Stimulated activated CD8-positive, alpha-beta memory T cell treated with anti-CD3 and anti-CD28 coated beads, Interleukin-7, amount 100 ng/mL, for 48 hours (primary cell): Measurements from ENCODE around the gene GRAMD4.
"Not testable (repeated sequence)": the region's sequence is repeated elsewhere in the genome, so short reads cannot be mapped to it uniquely, and the experiment has no call there.

Experiments
- DNase-seq, 2 donors: peaks; one replicate each; pipeline ENCODE4 v3.0.0-alpha.2; 2020; ENCODE audit warnings: low read depth in 1 of 2; ENCODE audit errors: extremely low read depth in 1 of 2

GRAMD4 gene

GRCh38 chr22:46634973-46635685, 14.9 kb downstream of the GRAMD4 start:
- DNase-seq, result not testable (repeated sequence)

- DNase-seq, result no peak
These were observed 15.6 kb downstream of the GRAMD4 start for GRCh38 chr22:46635756-46636155.

GRCh38 chr22:46636221-46637002, 16.2 kb downstream of the GRAMD4 start:
- DNase-seq, result no peak

- no peak for DNase-seq
These were observed 17.8 kb downstream of the GRAMD4 start for GRCh38 chr22:46637711-46638600.

- DNase-seq, result no peak
These were observed 18.6 kb downstream of the GRAMD4 start for GRCh38 chr22:46638601-46639431.

- DNase-seq, result no peak
These were observed 19.7 kb downstream of the GRAMD4 start for GRCh38 chr22:46639843-46640242.

GRCh38 chr22:46640293-46641055, 20.3 kb downstream of the GRAMD4 start:
- no peak for DNase-seq

GRCh38 chr22:46641811-46642266, 21.7 kb downstream of the GRAMD4 start:
- no peak for DNase-seq

- DNase-seq, result not testable (repeated sequence)
These were observed 22.8 kb downstream of the GRAMD4 start for GRCh38 chr22:46642840-46643480.

GRCh38 chr22:46646531-46647215, 26.5 kb downstream of the GRAMD4 start:
- no peak for DNase-seq

GRCh38 chr22:46648225-46648820, 28.1 kb downstream of the GRAMD4 start:
- not testable (repeated sequence) for DNase-seq

GRCh38 chr22:46649141-46650077, 29.2 kb downstream of the GRAMD4 start:
- no peak for DNase-seq

GRCh38 chr22:46650078-46650810, 30.1 kb downstream of the GRAMD4 start:
- no peak for DNase-seq

GRCh38 chr22:46651316-46651715, 31.1 kb downstream of the GRAMD4 start:
- DNase-seq, result no peak

GRCh38 chr22:46652081-46652846, 32.1 kb downstream of the GRAMD4 start:
- DNase-seq, result no peak
